AG20443 (cell line): Measurements from ENCODE around the gene MTERF2.

ENCODE experiments used
- DNase-seq: peaks from one replicate; pipeline ENCODE4 v3.0.0; 2012; ENCODE audit warnings: low spot score, mixed read lengths

Gene MTERF2

DNA sequence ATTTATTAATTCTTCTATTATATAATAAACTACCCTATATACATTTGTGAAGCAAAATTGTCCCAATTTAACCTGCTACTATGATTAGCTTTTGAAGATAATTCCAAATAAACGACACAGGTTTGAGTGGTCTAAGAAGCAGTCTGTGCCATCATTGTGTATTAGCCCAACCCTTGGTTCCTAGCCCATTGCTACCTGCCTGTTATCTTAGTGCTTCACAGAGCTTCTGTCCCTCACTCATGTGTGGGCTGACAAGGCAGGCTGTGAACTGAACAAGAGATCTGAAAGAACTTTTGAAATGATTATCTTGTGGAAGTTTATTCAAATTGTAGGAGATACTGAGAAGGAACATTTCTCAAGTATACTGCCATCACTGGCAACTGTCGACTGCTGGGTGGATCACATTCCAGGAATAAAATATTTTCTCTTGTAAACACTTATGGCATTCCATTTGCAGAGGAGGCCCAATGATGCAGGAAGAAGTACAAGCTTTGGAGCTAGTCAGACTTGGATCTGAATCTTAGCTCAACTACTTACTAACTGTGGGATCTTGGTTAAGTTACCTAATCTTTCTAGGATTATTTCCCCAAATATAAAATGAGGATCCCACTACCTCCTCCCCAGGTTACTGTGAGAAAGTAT, 7.8 kb upstream of the MTERF2 start:
- DNase-seq, result peak; percentile 75

DNA sequence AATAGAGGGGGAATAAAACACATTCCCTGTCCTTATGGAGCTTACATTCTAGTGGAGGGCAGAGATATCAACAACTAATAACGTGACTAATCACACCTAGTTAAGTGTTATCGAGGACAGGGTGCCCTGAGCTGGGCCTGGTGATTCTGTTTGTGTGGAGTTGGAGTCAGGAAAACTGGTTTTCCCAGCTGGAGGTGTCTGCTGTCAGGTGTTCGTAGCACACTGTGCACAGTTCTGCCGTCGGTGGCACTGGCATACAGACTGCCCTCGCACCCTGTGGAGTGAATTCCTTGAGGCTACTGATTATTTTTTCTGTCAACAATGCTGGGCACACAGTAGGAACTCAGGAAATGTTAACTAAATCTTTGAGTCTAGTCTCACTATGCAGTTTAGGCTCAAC, 900 bp upstream of the MTERF2 start:
- no peak for DNase-seq

GRCh38 chr12:106986135-106986534, 811 bp downstream of the MTERF2 start:
- no peak for DNase-seq

GRCh38 chr12:106985479-106985878, 1.5 kb downstream of the MTERF2 start:
- no peak for DNase-seq

DNA sequence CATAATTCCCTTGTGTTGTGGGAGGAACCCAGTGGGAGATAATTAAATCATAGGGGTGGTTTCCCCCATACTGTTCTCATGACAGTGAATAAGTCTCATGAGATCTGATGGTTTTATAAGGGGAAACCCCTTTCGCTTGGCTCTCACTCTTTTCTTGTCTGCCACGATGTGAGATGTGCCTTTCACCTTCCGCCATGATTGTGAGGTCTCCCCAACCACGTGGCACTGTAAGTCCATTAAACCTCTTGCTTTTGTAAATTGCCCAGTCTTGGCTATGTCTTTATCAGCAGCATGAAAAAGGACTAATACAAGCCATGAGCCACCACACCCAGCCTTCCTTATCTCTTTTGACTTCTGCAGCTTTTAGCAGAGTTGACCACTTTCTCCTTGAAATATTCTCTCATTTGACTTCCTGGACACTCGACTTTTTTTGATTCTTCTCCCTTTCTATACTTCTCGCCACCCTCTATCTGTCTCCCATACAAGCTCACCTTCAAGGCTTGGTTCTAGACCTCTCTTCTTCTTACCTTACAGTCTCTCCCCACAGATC, 2.3 kb downstream of the MTERF2 start:
- DNase-seq, result no peak

DNA sequence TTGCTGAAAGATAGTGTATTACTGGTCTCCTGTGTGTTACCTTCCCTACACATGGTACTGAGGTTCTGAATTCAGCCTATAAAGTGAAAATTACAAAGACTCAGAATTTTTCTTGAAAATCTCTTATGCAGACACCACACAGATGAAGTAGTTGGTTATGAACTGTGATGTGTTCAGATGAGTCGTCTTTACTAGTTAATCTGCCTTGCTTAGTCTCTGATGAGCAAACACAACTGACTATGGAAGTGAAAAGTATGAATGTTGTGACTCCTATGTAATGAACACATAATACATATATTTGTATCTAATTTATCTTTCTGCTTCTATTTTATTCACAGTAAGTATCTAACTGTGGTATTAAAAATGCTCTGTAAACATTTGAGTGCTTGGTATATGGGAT, 4.7 kb downstream of the MTERF2 start:
- DNase-seq, result no peak

DNA sequence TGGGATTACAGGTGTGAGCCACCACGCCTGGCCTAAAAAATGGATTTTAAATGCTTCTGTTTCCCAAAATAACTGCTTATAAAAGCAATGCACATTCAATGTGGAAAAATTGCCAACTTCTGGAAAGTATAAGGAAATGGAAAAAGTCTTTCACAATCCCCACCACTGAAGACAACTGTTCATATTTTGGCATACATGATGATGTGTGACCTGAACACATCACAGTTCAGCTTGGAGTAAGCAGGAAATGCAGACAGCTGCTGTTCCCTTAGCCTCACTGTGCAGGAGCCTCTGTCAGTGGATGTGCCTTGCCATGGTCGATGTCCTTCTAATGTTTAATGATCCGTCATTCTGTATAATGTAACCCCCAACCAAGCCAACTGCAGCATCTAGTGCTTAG, 5.2 kb downstream of the MTERF2 start:
- DNase-seq, result no peak

- no peak for DNase-seq
These were observed 6.0 kb downstream of the MTERF2 start for GRCh38 chr12:106980944-106981343.

GRCh38 chr12:106978035-106978800, 8.7 kb downstream of the MTERF2 start:
- peak; percentile 20 for DNase-seq

GRCh38 chr12:106976668-106977067, 10.3 kb downstream of the MTERF2 start:
- no peak for DNase-seq

DNA sequence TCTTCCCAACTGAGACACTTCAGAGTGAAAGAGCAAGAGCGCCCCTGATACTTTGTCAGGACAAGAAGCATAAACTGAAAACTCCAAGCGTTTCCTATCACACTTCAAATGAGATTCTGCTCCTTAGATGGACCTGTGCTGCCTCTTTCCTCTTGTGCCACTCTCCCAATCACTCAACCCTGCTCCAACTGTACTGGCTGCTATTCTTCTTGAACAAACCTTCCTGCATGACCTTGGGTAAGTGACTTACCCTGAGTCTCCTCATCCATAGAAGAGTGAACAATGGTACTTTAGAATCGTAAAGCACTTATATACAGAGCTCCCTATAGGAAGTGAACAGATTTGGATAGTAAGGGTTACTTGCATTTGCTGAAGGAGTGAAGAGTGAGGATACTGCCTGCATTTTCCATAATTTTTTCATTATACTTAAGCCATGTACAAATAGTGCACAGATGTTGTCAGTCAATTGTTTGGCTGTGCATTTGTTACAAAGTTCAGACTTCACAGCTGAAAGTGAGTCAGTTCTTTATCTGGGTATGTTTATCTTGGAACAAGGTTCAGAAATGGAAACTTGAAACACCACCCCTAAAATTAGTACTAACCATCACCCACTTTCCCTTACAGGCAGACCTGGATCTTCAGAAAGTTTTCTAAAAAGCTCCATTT, 10.8 kb downstream of the MTERF2 start:
- DNase-seq, result peak; percentile 11

DNA sequence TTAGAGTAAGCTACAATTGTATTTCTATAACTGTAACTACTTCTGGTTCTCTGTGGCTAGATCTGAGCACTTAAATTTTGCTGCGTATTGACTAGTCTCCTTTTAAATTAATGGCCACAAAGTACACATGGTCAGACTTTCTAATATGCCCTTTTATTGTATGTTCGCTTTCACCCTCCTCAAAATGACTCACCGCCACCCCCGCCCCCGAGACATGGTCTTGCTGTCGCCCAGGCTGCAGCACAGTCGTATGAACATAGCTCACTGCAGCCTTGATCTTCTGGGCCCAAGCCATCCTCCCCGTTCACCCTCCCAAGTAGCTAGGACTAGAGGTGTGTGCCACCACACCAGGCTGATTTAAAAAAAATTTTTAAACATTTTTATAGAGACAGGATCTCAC, 11.8 kb downstream of the MTERF2 start:
- DNase-seq, result no peak

DNA sequence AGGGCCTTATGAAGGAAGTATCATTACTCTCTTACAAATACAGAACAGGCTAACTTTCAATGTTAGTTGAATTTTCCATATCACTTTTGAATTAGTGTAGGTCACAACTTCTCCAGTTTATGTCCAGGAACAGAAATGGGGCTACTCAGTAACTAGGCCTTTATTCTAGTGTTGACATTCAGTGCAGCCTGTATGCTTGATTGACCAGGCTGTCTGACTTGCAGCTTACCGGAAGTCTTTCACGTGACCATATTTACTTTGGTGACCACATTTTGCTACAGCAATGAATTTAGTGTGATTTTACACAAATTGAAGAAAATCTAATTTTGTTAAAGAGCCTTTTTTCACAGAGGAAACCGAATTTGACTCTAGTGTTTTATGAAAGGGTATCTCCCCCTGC, 12.4 kb downstream of the MTERF2 start:
- no peak for DNase-seq

DNA sequence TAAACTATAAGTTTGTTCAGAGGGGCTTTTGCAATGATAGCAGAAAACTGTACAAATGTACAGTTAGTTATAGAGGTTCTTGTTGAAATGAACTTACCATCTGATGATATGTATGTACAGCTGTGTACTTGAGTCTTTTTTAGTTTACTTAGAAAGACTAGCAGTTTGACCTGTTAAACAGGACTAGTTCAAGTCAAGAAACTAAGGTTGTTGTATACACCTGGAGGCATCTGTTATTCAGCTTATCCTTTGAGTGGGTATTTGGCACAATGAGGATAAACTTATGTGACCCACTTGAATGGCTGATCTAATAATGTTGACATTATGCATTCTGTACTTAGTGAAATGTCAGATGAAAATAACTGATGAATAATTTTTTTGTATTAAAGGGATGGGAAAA, 13.4 kb downstream of the MTERF2 start:
- DNase-seq, result no peak

GRCh38 chr12:106971065-106971464, 15.9 kb downstream of the MTERF2 start:
- DNase-seq, result no peak

DNA sequence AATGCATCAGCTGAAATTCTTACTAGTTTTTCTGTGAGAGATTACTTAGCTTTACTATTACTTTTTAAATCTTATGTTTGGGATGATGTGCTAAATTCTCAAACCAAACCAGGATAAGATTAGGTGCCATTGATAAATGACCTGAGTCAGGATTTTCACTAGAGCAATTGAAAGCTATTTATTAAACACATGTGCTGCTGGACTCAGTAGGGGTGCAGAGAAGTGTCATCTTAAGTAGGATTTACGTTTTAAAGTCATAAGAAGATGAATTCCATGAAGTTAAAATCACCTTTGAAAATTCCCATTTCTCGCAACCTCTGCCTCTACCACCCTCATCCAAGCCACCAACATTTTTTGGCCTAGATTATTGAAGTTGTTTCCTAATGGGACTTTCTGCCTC, 22.4 kb downstream of the MTERF2 start:
- DNase-seq, result no peak

DNA sequence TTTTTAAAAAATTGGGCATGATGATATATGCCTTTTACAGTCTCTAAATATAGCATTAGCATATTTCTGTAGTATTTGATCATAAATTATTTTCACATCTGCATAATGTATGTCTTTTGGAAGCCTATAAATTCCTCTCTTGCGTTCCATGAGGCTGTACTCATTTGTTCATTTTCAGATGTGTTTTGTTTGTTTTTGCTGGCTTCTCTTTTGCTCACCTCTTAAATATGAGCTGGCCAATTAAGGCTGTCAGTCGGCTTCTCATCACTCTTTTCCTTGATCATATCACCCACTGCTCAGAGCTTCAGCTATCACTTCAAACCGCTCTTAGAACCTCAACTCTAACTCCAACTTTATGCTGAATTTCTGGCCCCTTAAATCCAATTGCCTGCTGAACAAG, 24.7 kb downstream of the MTERF2 start:
- no peak for DNase-seq

- DNase-seq, result no peak
These were observed 26.5 kb downstream of the MTERF2 start for GRCh38 chr12:106960443-106960842.

GRCh38 chr12:106957583-106957982, 29.4 kb downstream of the MTERF2 start:
- DNase-seq, result no peak

GRCh38 chr12:106956048-106956578, 30.8 kb downstream of the MTERF2 start:
- peak; percentile 78 for DNase-seq

DNA sequence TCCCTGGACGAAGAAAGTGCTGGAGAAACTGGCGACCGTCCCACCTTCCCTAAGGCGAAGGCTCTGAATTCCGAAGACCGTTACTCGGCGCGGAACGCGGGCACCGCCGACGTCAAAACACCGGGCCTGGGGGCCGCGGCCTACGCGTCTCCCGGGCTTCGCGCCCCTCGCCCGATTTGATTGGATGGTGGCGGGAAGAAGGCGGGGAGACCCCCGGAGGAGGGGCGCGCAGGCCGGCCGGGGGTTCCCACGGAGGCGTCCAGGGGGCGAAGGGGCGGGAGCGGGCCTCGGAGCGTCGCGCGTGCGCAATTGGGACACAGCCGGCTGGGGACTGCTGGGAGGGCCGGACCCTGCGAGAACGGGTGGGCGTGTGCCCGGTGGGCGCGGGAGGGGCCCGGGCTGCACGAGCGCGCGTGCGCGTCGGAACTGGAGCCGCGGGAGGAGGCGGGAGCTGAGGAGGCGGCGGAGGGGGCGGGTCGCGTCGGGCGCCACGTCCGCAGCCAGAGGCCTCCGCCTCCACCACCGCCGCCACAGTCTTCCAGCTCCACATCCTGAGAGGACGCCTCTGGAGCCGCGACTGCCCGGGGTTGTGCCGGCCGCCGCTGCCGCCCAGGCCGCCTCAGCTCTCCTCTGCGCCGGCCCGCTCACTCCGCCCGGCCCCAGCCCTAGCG, 31.4 kb downstream of the MTERF2 start, which contains the start of gene TMEM263:
TMEM263 (plus strand) TSS at position 531 of the 671 bp plus-strand sequence. CDS start 11,210 bp downstream, outside the sequence.
- peak; percentile 99 for DNase-seq
